Measurements from ENCODE around the gene ABHD4. TPM values are rescaled to one million over a fixed set of nuclear protein-coding genes. Genes with fewer than 3 reads are reported as not detected.

ABHD4 gene
- total and polyA plus RNA-seq, 2 experiments from 2014 or later, result 39.1 to 40.0 TPM

DNA sequence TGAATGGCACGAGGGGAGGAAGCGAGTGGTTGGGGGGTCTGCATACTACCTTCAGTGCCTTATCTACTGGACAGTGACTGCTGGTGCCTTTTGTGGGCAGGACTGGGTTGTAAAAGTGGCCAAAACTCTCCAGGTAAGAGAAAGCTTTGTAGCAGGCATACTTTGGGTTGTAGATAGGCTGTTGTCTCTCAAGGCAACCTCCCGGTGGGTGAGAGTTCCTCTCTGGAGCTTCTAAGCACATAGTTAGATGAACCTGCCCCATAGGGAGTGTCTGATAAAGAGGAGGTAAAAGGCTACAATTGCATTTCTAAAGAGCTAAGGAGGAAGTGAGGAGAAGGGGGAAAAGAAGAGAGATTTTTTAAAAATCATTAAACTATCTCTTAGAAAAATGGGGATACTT is 4.9 kb upstream of the ABHD4 start:
- peaks cover 13% of the 10 kb centered on the region for H3K27me3 Mint-ChIP-seq (ENCODE audit: insufficient read depth, low read depth, poor library complexity)
- no peaks in the 10 kb centered on the region for H3K9me2 ChIP-seq (ENCODE audit: insufficient read depth)
- H3K27me3 ChIP-seq (ENCODE audit: insufficient read depth), result no peaks in the 10 kb centered on the region
- 0 out of 2 replicates have a peak overlapping the region, but pooled peaks have one; percentile 23 for H3K4me2 ChIP-seq
- 0 out of 2 replicates have a peak overlapping the region, but pooled peaks have one; percentile 14 for H2AFZ ChIP-seq
- 0 out of 2 replicates have a peak, but pooled peaks cover 5% of the 10 kb centered on the region for H3F3A ChIP-seq (replicated peaks; ENCODE audit: low read depth)
- peaks cover 34% of the 10 kb centered on the region for H3K4me1 Mint-ChIP-seq
- H3K79me2 ChIP-seq (replicated peaks; ENCODE audit: insufficient read depth), result peaks cover 6% of the 10 kb centered on the region
- H3K4me3 ChIP-seq, result no peak overlapping the region
- H3K27ac ChIP-seq (ENCODE audit: low read depth), result no peak overlapping the region
- H4K20me1 ChIP-seq (replicated peaks; ENCODE audit: insufficient read depth), result no peaks in the 10 kb centered on the region
- no peaks in the 10 kb centered on the region; the same call in 2 of the 3 replicates for H3K36me3 Mint-ChIP-seq (ENCODE audit: low read depth)
- H3K4me1 ChIP-seq (ENCODE audit: insufficient read depth), result peaks cover 8% of the 10 kb centered on the region
- no peak overlapping the region; the same call in 2 of the 3 replicates for H3K4me3 Mint-ChIP-seq
- peaks cover 5% of the 10 kb centered on the region; the same call in 1 of the 3 replicates for H3K9me3 Mint-ChIP-seq
- no peak for ATAC-seq
- no peaks in the 10 kb centered on the region for H3K36me3 ChIP-seq (ENCODE audit: insufficient read depth)
- H3K27ac Mint-ChIP-seq, result 0 out of 2 replicates have a peak overlapping the region, but pooled peaks have one; percentile 7
- no peak for DNase-seq (ENCODE audit: low spot score)
- TF ChIP-seq CTCF (conservative IDR thresholded peaks at IDR 0.05; ENCODE audit: low read depth in 2 of 2), result no peak
- no peak for TF ChIP-seq JUNB (IDR thresholded peaks at IDR 0.05; ENCODE audit: unreplicated experiment)
- TF ChIP-seq ZNF462 (CRISPR knock-in tag; IDR thresholded peaks at IDR 0.05), result no peak
- TF ChIP-seq REST (IDR thresholded peaks at IDR 0.05; ENCODE audit: unreplicated experiment), result no peak
- no peak for TF ChIP-seq EZH2 (IDR thresholded peaks at IDR 0.05; ENCODE audit: low read depth, unreplicated experiment)
- TF ChIP-seq CREB1 (CRISPR knock-in tag; IDR thresholded peaks at IDR 0.05; ENCODE audit: low read depth), result no peak
- TF ChIP-seq NANOG (IDR thresholded peaks at IDR 0.05; ENCODE audit: borderline replicate concordance), result no peak
- TF ChIP-seq POLR2AphosphoS5 (IDR thresholded peaks at IDR 0.05; ENCODE audit: low read depth), result no peak
- no peak for TF ChIP-seq STAT1 (IDR thresholded peaks at IDR 0.05; ENCODE audit: unreplicated experiment)
- TF ChIP-seq ZNF331 (CRISPR knock-in tag; IDR thresholded peaks at IDR 0.05; ENCODE audit: low read depth), result no peak
- TF ChIP-seq EZH2phosphoT487 (IDR thresholded peaks at IDR 0.05; ENCODE audit: unreplicated experiment), result no peak
- TF ChIP-seq ZNF114 (CRISPR knock-in tag; IDR thresholded peaks at IDR 0.05), result no peak
- TF ChIP-seq, protein P1, sequence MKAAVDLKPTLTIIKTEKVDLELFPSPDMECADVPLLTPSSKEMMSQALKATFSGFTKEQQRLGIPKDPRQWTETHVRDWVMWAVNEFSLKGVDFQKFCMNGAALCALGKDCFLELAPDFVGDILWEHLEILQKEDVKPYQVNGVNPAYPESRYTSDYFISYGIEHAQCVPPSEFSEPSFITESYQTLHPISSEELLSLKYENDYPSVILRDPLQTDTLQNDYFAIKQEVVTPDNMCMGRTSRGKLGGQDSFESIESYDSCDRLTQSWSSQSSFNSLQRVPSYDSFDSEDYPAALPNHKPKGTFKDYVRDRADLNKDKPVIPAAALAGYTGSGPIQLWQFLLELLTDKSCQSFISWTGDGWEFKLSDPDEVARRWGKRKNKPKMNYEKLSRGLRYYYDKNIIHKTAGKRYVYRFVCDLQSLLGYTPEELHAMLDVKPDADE (IDR thresholded peaks at IDR 0.05), result no peak
